T-helper 1 cell treated with Interleukin-12 subunit alpha and Interleukin-12 subunit beta and Interleukin-4 antibody, amounts not matched to agents 30 ng/mL and 1 ng/mL, for 36 hours (primary cell): ENCODE data around the gene SGIP1. TPM values are rescaled to one million over a fixed set of nuclear protein-coding genes. Genes with fewer than 3 reads are reported as not detected.

Experiments
- intact Hi-C: fragments of 100-400 bp; cut with micrococcal nuclease; formaldehyde crosslinking; loops from one replicate; pipeline ENCODE4 v1.15.1; 2024
- total RNA-seq: library from RNA; stranded (reverse); gene quantifications from 2 replicates; pipeline ENCODE4 v1.2.3, GENCODE V29; 2022

The SGIP1 gene
- total RNA-seq, result not detected in 2 replicates

GRCh38 chr1:66533804-66534740 lies at the start of gene SGIP1:
Gene SGIP1 (plus strand): TSS chr1:66534153. CDS start chr1:66534359, 206 bp downstream.
- intact Hi-C loops, result loop anchor here (10.0 kb wide), 1 partner anchor 191 kb away; no protein-coding TSS in a partner anchor

GRCh38 chr1:66489151-66489550 lies 44.8 kb upstream of the SGIP1 start:
- intact Hi-C loops, result no loop called here

GRCh38 chr1:66489972-66490601 lies 43.9 kb upstream of the SGIP1 start:
- intact Hi-C loops, result no loop called here

GRCh38 chr1:66490816-66491215 lies 43.1 kb upstream of the SGIP1 start:
- intact Hi-C loops, result no loop called here

- intact Hi-C loops, result no loop called here
Measured at GRCh38 chr1:66492424-66492823, 41.5 kb upstream of the SGIP1 start.

- intact Hi-C loops, result no loop called here
Measured at GRCh38 chr1:66493731-66494130, 40.2 kb upstream of the SGIP1 start.

- intact Hi-C loops, result no loop called here
Measured at GRCh38 chr1:66494482-66494881, 39.5 kb upstream of the SGIP1 start.

GRCh38 chr1:66495495-66495894 lies 38.5 kb upstream of the SGIP1 start:
- intact Hi-C loops, result no loop called here

GRCh38 chr1:66497910-66498309 lies 36.0 kb upstream of the SGIP1 start:
- intact Hi-C loops, result no loop called here

- intact Hi-C loops, result no loop called here
Measured at GRCh38 chr1:66500301-66500700, 33.7 kb upstream of the SGIP1 start.

- intact Hi-C loops, result no loop called here
Measured at GRCh38 chr1:66502086-66502485, 31.9 kb upstream of the SGIP1 start.

GRCh38 chr1:66503841-66504470 lies 30.0 kb upstream of the SGIP1 start:
- intact Hi-C loops, result loop anchor here (1.0 kb wide), 2 partner anchors 251 to 545 kb away; no protein-coding TSS in a partner anchor

GRCh38 chr1:66505671-66506392 lies 28.1 kb upstream of the SGIP1 start:
- intact Hi-C loops, result no loop called here

GRCh38 chr1:66506393-66506687 lies 27.6 kb upstream of the SGIP1 start:
- intact Hi-C loops, result no loop called here

- intact Hi-C loops, result no loop called here
Measured at GRCh38 chr1:66506991-66507390, 27.0 kb upstream of the SGIP1 start.

- intact Hi-C loops, result no loop called here
Measured at GRCh38 chr1:66510407-66510806, 23.5 kb upstream of the SGIP1 start.

GRCh38 chr1:66511118-66511517 lies 22.8 kb upstream of the SGIP1 start:
- intact Hi-C loops, result no loop called here

GRCh38 chr1:66517959-66518358 lies 16.0 kb upstream of the SGIP1 start:
- intact Hi-C loops, result no loop called here

GRCh38 chr1:66518654-66519053 lies 15.3 kb upstream of the SGIP1 start:
- intact Hi-C loops, result no loop called here

- intact Hi-C loops, result no loop called here
Measured at GRCh38 chr1:66519992-66520391, 14.0 kb upstream of the SGIP1 start.

- intact Hi-C loops, result no loop called here
Measured at GRCh38 chr1:66520655-66521054, 13.3 kb upstream of the SGIP1 start.
